Measurements from ENCODE around the gene PLCL2. TPM values are rescaled to one million over a fixed set of nuclear protein-coding genes. Genes with fewer than 3 reads are reported as not detected.

PLCL2 gene
- total RNA-seq, 1 experiment from 2014 or later, result 32.1 TPM

DNA sequence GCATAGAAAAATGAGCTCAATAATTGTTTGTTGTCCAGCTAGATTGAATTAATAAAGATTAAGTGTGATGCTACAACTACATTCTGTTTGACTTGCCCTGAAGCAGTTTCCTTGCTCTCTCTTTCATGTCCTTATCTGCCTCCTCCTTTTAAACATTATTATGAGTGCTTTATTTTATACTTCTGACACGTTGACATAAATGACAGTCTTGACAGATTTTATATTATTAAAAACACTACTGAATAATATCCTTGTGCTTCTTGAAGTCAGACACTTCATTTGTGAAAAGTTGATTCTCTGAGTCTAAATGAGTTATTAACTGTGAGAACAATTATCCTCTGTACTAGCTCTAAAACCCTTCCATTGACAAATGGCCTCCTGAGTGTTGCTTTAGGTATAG lies 58.2 kb downstream of the PLCL2 start:
- Histone ChIP-seq H2AFZ (ENCODE audit: low read length) (no peak overlapping the region), H2BK5ac (ENCODE audit: insufficient read length, low read length) (no peak overlapping the region), H3K79me2 (ENCODE audit: insufficient read depth, low read length) (no peaks in the 10 kb centered on the region), H3K27me3 (ENCODE audit: insufficient read depth, low read length) (no peaks in the 10 kb centered on the region), H3K27ac (ENCODE audit: insufficient read length, low read depth, low read length) (no peak overlapping the region), H4K5ac (ENCODE audit: insufficient read length, low read depth, low read length) (no peak overlapping the region), H2BK15ac (ENCODE audit: low read depth, low read length) (no peak overlapping the region), H3K9ac (ENCODE audit: extremely low read depth, insufficient read length, low read length) (no peak overlapping the region), H3K23ac (ENCODE audit: insufficient read length, low read depth, low read length) (no peak overlapping the region), H4K91ac (ENCODE audit: insufficient read length, low read depth, low read length) (no peak overlapping the region), H3K4me1 (ENCODE audit: insufficient read depth, low read length) (no peaks in the 10 kb centered on the region), H2AK5ac (ENCODE audit: insufficient read length, low read length) (no peak overlapping the region), H3K18ac (ENCODE audit: insufficient read length, low read depth, low read length) (no peak overlapping the region), H3K9me3 (ENCODE audit: control insufficient read depth, low read depth, low read length) (no peaks in the 10 kb centered on the region), H4K8ac (replicated peaks; ENCODE audit: insufficient read length, low read depth, low read length) (no peak overlapping the region), H3K56ac (ENCODE audit: insufficient read length, low read depth, low read length) (no peak overlapping the region), H3K79me1 (ENCODE audit: insufficient read depth, low read depth, low read length, poor library complexity, severe bottlenecking) (no peaks in the 10 kb centered on the region), H2BK20ac (ENCODE audit: low read depth, low read length, poor library complexity, severe bottlenecking) (no peak overlapping the region), H3K4ac (ENCODE audit: low read depth, low read length) (no peak overlapping the region), H3K4me2 (ENCODE audit: insufficient read depth, insufficient read length, low read length) (no peak overlapping the region), H3T11ph (ENCODE audit: low read length) (no peak overlapping the region), H4K20me1 (ENCODE audit: control insufficient read depth, insufficient read depth, insufficient read length) (no peaks in the 10 kb centered on the region), H2BK12ac (ENCODE audit: insufficient read length, low read depth, low read length) (no peak overlapping the region), H3K23me2 (ENCODE audit: insufficient read length, low read depth, low read length, poor library complexity, severe bottlenecking) (no peaks in the 10 kb centered on the region), H2BK120ac (ENCODE audit: low read depth, low read length, poor library complexity, severe bottlenecking) (no peak overlapping the region), H3K14ac (ENCODE audit: insufficient read depth, low read length) (no peak overlapping the region)
- TF ChIP-seq, protein P1, sequence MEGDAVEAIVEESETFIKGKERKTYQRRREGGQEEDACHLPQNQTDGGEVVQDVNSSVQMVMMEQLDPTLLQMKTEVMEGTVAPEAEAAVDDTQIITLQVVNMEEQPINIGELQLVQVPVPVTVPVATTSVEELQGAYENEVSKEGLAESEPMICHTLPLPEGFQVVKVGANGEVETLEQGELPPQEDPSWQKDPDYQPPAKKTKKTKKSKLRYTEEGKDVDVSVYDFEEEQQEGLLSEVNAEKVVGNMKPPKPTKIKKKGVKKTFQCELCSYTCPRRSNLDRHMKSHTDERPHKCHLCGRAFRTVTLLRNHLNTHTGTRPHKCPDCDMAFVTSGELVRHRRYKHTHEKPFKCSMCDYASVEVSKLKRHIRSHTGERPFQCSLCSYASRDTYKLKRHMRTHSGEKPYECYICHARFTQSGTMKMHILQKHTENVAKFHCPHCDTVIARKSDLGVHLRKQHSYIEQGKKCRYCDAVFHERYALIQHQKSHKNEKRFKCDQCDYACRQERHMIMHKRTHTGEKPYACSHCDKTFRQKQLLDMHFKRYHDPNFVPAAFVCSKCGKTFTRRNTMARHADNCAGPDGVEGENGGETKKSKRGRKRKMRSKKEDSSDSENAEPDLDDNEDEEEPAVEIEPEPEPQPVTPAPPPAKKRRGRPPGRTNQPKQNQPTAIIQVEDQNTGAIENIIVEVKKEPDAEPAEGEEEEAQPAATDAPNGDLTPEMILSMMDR (conservative IDR thresholded peaks at IDR 0.05), result no peak
- Mint-ChIP-seq H3K4me1 (peaks cover 25% of the 10 kb centered on the region in 2 experiments), H3K9me3 (no peaks in the 10 kb centered on the region), H3K27me3 (ENCODE audit: low read depth) (no peaks in the 10 kb centered on the region), H3K4me3 (no peak overlapping the region), H3K36me3 (ENCODE audit: insufficient read depth in 1 of 3, low read depth in 3 of 3) (no peaks in the 10 kb centered on the region; a peak in 1 of 7 replicates), H3K27ac (no peak overlapping the region)
- no CpG with 5 or more reads among the region's 1 CpG for WGBS (ENCODE audit: extremely low coverage, insufficient read length, low lambda C conversion rate)
- DNase-seq, result no peak
